HepG2 (cell line): ENCODE measurements around the gene RASSF7. TPM values are rescaled to one million over a fixed set of nuclear protein-coding genes. Genes with fewer than 3 reads are reported as not detected.

Experiments used
- EEA1 ChIP-seq: sonication (generic); formaldehyde crosslinking; IDR thresholded peaks from 2 replicates; pipeline ENCODE4 v1.5.1; 2020; ENCODE audit warnings: mild to moderate bottlenecking, missing genetic modification reagents, borderline replicate concordance
- ELF1 ChIP-seq: sonication (generic); formaldehyde crosslinking; IDR thresholded peaks from 2 replicates; pipeline ENCODE4 v1.4.0; 2020; ENCODE audit warnings: missing genetic modification reagents
- ETV5 ChIP-seq: IDR thresholded peaks from 2 replicates; pipeline ENCODE4 v1.6.1; 2018; ENCODE audit warnings: missing biosample characterization, missing genetic modification reagents, inconsistent platforms, borderline replicate concordance
- FOXO1 ChIP-seq: sonication (generic); formaldehyde crosslinking; IDR thresholded peaks from 2 replicates; pipeline ENCODE4 v1.4.0; 2020; ENCODE audit warnings: missing genetic modification reagents
- GLI4 ChIP-seq: sonication (generic); formaldehyde crosslinking; IDR thresholded peaks from 2 replicates; pipeline ENCODE4 v1.5.1; 2020; ENCODE audit warnings: missing genetic modification reagents, mild to moderate bottlenecking, moderate library complexity, borderline replicate concordance
- HMGA1 ChIP-seq: sonication (generic); formaldehyde crosslinking; conservative IDR thresholded peaks from 2 replicates; pipeline ENCODE4 v1.4.0; 2020; ENCODE audit warnings: missing genetic modification reagents
- JARID2 ChIP-seq: sonication (generic); formaldehyde crosslinking; IDR thresholded peaks from 2 replicates; pipeline ENCODE4 v1.8.1; 2023; ENCODE audit warnings: missing genetic modification reagents, inconsistent platforms; ENCODE audit not compliant: insufficient replicate concordance
- NONO ChIP-seq, 2 experiments: fragments of 450-650 bp in 1 of 2; sonication (generic) in 1 of 2; formaldehyde crosslinking in 1 of 2; IDR thresholded peaks in 1 of 2; conservative IDR thresholded peaks in 1 of 2; 2 replicates each; pipeline versions ENCODE4 v1.6.1 to v1.8.0; 2017 to 2022; ENCODE audit warnings: mild to moderate bottlenecking in 1 of 2, missing genetic modification reagents in 1 of 2, moderate library complexity in 1 of 2
- RAD21 ChIP-seq: fragments of 450-650 bp; formaldehyde crosslinking; IDR thresholded peaks from 2 replicates; pipeline ENCODE4 v1.5.0; 2020; ENCODE audit warnings: mild to moderate bottlenecking
- RBM39 ChIP-seq: fragments of 200-400 bp; formaldehyde crosslinking; IDR thresholded peaks from one replicate; pipeline ENCODE4 v1.6.1; 2018; ENCODE audit warnings: antibody characterized with exemption, mild to moderate bottlenecking, low read depth, low read length; ENCODE audit not compliant: poor library complexity, severe bottlenecking
- SMARCC2 ChIP-seq: fragments of 450-650 bp; IDR thresholded peaks from 2 replicates; pipeline ENCODE4 v1.6.1; 2017; ENCODE audit warnings: antibody characterized with exemption, mild to moderate bottlenecking
- SRY ChIP-seq: sonication (generic); formaldehyde crosslinking; IDR thresholded peaks from 2 replicates; pipeline ENCODE4 v1.8.0; 2022; ENCODE audit warnings: mild to moderate bottlenecking, missing genetic modification reagents
- XRCC5 ChIP-seq: fragments of 200-400 bp; formaldehyde crosslinking; optimal IDR thresholded peaks from 2 replicates; pipeline ENCODE3; 2017; ENCODE audit warnings: mild to moderate bottlenecking, low read length
- YEATS2 ChIP-seq: sonication (generic); formaldehyde crosslinking; IDR thresholded peaks from 2 replicates; pipeline ENCODE4 v1.4.0; 2020; ENCODE audit warnings: missing genetic modification reagents, borderline replicate concordance
- ZBTB7A ChIP-seq: sonication (generic); formaldehyde crosslinking; IDR thresholded peaks from 2 replicates; pipeline ENCODE4 v1.8.0; 2022; ENCODE audit warnings: mild to moderate bottlenecking, missing genetic modification reagents
- ZNF431 ChIP-seq: sonication (generic); formaldehyde crosslinking; IDR thresholded peaks from 2 replicates; pipeline ENCODE4 v1.9.0; 2022; ENCODE audit warnings: missing genetic modification reagents, low read depth, mild to moderate bottlenecking, borderline replicate concordance
- ZNF441 ChIP-seq: sonication (generic); formaldehyde crosslinking; IDR thresholded peaks from 2 replicates; pipeline ENCODE4 v1.7.0; 2021; ENCODE audit warnings: missing genetic modification reagents, borderline replicate concordance
- polyA plus RNA-seq, 8 experiments: library from polyadenylated mRNA; depleted of rRNA in 3 of 8; stranded (reverse) in 7 of 8; unstranded in 1 of 8; fragments of >200 nt; fragmentation: Illumina TruSeq in 4 of 8; extraction: Trizol in 4 of 8; gene quantifications; 2 replicates each; pipeline versions ENCODE4 v1.2.1 to v1.2.3, GENCODE V29; 2011 to 2016; ENCODE audit warnings: low read depth in 4 of 8, missing spikeins in 1 of 8, mixed read lengths in 1 of 8; ENCODE audit not compliant: insufficient read depth in 1 of 8
- total RNA-seq, 5 experiments: library from RNA; depleted of rRNA; stranded (reverse); fragments of >200 nt; fragmentation: Illumina TruSeq; extraction: Trizol; gene quantifications; 2 replicates each; pipeline ENCODE4 v1.2.3, GENCODE V29; 2016; ENCODE audit warnings: low read depth in 1 of 5
- TF ChIP-seq, protein P1 (sequence below): sonication (generic); formaldehyde crosslinking; IDR thresholded peaks from 2 replicates; pipeline ENCODE4 v1.5.1; 2020; ENCODE audit warnings: mild to moderate bottlenecking, missing genetic modification reagents, moderate library complexity
- TF ChIP-seq, protein P2 (sequence below): IDR thresholded peaks from 2 replicates; pipeline ENCODE4 v1.6.1; 2016; ENCODE audit warnings: missing genetic modification reagents, missing compliant biosample characterization
- TF ChIP-seq, protein P3 (sequence below): IDR thresholded peaks from 2 replicates; pipeline ENCODE4 v1.6.1; 2018; ENCODE audit warnings: missing genetic modification reagents, mild to moderate bottlenecking, missing compliant biosample characterization
- TF ChIP-seq, protein P4 (sequence below): IDR thresholded peaks from 2 replicates; pipeline ENCODE4 v1.6.1; 2012; ENCODE audit warnings: inconsistent platforms
- TF ChIP-seq, protein P5 (sequence below): sonication (generic); formaldehyde crosslinking; IDR thresholded peaks from 2 replicates; pipeline ENCODE4 v1.8.0; 2022; ENCODE audit warnings: mild to moderate bottlenecking, missing genetic modification reagents, borderline replicate concordance
- TF ChIP-seq, protein P6 (sequence below): IDR thresholded peaks from 2 replicates; pipeline ENCODE4 v1.6.1; 2016; ENCODE audit warnings: low read depth, control low read depth

The RASSF7 gene
- total and polyA plus RNA-seq, 2 of the 13 experiments (the other 11 are each of a cell fraction or from before 2014, with no cell fraction given) = 20.2 to 28.6 TPM

DNA sequence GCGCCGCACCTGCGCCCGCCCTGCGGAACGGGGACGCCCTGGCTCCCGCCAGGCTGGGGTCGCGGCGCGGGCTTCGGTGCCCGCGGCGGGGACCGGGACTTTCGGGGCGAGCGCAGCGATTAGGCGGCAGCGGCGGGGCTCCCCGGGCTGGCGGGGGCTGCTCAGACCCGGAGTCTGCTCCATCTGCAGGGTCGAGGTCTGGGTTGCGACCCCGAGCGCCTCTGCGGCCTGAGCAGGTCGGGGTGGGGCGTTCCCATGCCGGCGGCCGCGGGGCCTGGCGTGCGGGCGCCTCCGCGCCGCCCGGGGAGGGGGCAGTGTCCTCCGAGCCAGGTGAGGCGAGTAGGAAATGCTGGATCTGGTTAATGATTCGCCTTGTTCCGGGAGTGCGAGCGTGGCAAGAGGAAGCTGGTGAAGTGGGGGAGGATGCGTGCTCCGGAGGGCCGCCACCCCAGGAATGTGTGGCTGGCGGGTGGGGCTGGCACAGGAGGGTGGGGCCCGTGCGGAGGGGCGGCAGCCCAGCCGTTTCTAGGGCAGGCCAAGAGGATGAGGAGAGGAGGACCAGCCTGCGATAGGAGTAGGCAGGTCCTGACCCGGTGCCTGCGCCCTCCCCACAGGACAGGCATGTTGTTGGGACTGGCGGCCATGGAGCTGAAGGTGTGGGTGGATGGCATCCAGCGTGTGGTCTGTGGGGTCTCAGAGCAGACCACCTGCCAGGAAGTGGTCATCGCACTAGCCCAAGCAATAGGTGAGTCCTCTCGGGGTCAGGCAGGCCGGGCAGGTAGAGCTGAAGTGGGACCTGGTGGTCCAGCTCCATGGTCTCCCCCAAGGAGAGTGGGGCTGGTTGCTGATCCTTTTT lies 606 bp downstream of the RASSF7 start (continued):
- TF ChIP-seq RAD21 (CRISPR knock-in tag) (peak; percentile 31; the same call in 1 of the 2 replicates), ZNF441 (0 out of 2 replicates have a peak, but pooled peaks have one; percentile 60), ZBTB7A (CRISPR knock-in tag) (no peak), FOXO1 (no peak), SRY (CRISPR knock-in tag) (0 out of 2 replicates have a peak, but pooled peaks have one; percentile 25), NONO (IDR thresholded peaks at IDR 0.05) (no peak), NONO (CRISPR knock-in tag; conservative IDR thresholded peaks at IDR 0.05) (no peak), ETV5 (CRISPR knock-in tag) (peak; percentile 67; the same call in 1 of the 2 replicates), EEA1 (CRISPR knock-in tag) (no peak), JARID2 (CRISPR knock-in tag) (no peak), YEATS2 (CRISPR knock-in tag) (no peak), ZNF431 (CRISPR knock-in tag) (no peak), GLI4 (CRISPR knock-in tag) (no peak), XRCC5 (no peak), RBM39 (no peak), SMARCC2 (no peak), HMGA1 (CRISPR knock-in tag) (no peak), ELF1 (peak; percentile 75)
- TF ChIP-seq, protein P1, sequence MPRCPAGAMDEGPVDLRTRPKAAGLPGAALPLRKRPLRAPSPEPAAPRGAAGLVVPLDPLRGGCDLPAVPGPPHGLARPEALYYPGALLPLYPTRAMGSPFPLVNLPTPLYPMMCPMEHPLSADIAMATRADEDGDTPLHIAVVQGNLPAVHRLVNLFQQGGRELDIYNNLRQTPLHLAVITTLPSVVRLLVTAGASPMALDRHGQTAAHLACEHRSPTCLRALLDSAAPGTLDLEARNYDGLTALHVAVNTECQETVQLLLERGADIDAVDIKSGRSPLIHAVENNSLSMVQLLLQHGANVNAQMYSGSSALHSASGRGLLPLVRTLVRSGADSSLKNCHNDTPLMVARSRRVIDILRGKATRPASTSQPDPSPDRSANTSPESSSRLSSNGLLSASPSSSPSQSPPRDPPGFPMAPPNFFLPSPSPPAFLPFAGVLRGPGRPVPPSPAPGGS = no peak
- TF ChIP-seq, protein P2, sequence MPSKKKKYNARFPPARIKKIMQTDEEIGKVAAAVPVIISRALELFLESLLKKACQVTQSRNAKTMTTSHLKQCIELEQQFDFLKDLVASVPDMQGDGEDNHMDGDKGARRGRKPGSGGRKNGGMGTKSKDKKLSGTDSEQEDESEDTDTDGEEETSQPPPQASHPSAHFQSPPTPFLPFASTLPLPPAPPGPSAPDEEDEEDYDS (CRISPR knock-in tag) = peak; percentile 72
- TF ChIP-seq, protein P3, sequence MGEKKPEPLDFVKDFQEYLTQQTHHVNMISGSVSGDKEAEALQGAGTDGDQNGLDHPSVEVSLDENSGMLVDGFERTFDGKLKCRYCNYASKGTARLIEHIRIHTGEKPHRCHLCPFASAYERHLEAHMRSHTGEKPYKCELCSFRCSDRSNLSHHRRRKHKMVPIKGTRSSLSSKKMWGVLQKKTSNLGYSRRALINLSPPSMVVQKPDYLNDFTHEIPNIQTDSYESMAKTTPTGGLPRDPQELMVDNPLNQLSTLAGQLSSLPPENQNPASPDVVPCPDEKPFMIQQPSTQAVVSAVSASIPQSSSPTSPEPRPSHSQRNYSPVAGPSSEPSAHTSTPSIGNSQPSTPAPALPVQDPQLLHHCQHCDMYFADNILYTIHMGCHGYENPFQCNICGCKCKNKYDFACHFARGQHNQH = peak; percentile 66; the same call in 1 of the 2 replicates
- TF ChIP-seq, protein P4, sequence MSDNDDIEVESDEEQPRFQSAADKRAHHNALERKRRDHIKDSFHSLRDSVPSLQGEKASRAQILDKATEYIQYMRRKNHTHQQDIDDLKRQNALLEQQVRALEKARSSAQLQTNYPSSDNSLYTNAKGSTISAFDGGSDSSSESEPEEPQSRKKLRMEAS = peak; percentile 71; the same call in 1 of the 2 replicates
- TF ChIP-seq, protein P5, sequence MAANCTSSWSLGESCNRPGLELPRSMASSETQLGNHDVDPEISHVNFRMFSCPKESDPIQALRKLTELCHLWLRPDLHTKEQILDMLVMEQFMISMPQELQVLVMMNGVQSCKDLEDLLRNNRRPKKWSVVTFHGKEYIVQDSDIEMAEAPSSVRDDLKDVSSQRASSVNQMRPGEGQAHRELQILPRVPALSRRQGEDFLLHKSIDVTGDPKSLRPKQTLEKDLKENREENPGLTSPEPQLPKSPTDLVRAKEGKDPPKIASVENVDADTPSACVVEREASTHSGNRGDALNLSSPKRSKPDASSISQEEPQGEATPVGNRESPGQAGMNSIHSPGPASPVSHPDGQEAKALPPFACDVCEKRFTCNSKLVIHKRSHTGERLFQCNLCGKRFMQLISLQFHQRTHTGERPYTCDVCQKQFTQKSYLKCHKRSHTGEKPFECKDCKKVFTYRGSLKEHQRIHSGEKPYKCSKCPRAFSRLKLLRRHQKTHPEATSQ = no peak
- TF ChIP-seq, protein P6, sequence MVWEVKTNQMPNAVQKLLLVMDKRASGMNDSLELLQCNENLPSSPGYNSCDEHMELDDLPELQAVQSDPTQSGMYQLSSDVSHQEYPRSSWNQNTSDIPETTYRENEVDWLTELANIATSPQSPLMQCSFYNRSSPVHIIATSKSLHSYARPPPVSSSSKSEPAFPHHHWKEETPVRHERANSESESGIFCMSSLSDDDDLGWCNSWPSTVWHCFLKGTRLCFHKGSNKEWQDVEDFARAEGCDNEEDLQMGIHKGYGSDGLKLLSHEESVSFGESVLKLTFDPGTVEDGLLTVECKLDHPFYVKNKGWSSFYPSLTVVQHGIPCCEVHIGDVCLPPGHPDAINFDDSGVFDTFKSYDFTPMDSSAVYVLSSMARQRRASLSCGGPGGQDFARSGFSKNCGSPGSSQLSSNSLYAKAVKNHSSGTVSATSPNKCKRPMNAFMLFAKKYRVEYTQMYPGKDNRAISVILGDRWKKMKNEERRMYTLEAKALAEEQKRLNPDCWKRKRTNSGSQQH = no peak
